Upper lobe of left lung (tissue), 4 donors: ENCODE data around the gene ABHD8.

ENCODE experiments used
- CTCF ChIP-seq, 6 experiments: fragments of 450-650 bp in 4 of 6; fragments of 200-600 bp in 2 of 6; sonication (generic) in 2 of 6; IDR thresholded peaks; one replicate each; pipeline ENCODE4 v1.5.1; 2016 to 2019; ENCODE audit warnings: antibody characterized with exemption in 6 of 6
- POLR2AphosphoS5 ChIP-seq, 2 donors: sonication (generic); formaldehyde crosslinking; IDR thresholded peaks; one replicate each; pipeline ENCODE4 v1.5.1; 2017; ENCODE audit warnings: antibody characterized with exemption in 2 of 2

- TF ChIP-seq CTCF (IDR thresholded peaks at IDR 0.05) (no peak), POLR2AphosphoS5 (IDR thresholded peaks at IDR 0.05) (no peak)
Observed at GRCh38 chr19:17327068-17327653, 23.9 kb upstream of the ABHD8 start.
